ENCODE results near the gene NRBP1.

NRBP1 gene

DNA sequence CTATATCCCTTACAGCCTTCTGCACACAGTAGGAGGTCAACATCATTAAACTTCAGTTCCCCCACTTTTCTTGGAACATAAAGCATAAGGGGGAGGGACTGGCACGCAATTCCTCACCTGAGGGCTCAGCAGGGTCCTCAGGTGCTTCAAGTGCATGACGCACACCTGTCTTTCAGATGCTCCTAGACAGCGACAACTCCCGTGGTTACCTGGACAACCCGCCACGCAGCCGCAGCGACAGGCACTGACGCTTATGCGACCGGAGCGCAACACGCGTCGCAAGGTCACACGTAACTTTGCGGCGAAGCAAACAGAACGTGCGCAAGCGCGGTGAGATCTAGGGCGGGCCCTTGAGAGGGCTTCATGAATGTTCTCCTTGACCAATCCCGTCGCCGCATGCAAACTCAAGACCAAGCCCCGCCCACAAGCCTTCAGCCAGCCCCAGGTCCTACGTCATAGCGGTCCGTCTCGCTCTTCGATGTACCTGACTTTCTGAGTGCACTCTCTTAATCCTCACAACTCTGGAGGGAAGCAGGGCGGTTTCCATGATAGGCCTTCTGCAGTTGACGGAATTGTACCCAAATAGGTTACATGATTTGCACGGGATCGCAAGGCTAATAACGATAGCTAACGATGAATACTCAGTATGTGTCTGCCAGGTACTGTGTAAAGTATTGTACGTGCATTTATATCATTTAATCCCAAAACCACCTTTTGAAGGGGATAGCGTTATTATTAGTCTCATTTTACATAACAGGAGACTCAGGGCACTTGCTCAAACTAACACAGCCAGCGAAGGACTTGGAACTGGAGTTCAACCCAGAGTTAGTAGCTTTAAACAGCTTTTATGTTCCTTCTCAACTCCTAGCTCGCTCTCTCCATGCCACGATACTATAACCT lies 61.3 kb downstream of the NRBP1 start, which contains the start of gene IFT172:
IFT172 (minus strand) TSS at position 246 of the 900 bp plus-strand sequence; CDS start at position 156, 90 bp downstream.
- no peaks in the 10 kb centered on the region for H4K20me1 ChIP-seq (ENCODE audit: low read depth, low read length)
- peak within 1 kb of the TSS; percentile 87 for H3K4me2 ChIP-seq (ENCODE audit: low read depth, low read length, poor library complexity, severe bottlenecking)
- H3K27me3 ChIP-seq (ENCODE audit: low read length): no peaks in the 10 kb centered on the region
- H3F3A ChIP-seq (ENCODE audit: insufficient read depth): peaks cover 4% of the 10 kb centered on the region; the same call in 1 of the 2 replicates
- H3K9ac ChIP-seq (ENCODE audit: low read length): peak within 1 kb of the TSS; percentile 47
- H3K9me3 ChIP-seq (ENCODE audit: insufficient read depth, low read length): no peaks in the 10 kb centered on the region
- TF ChIP-seq, protein P1, sequence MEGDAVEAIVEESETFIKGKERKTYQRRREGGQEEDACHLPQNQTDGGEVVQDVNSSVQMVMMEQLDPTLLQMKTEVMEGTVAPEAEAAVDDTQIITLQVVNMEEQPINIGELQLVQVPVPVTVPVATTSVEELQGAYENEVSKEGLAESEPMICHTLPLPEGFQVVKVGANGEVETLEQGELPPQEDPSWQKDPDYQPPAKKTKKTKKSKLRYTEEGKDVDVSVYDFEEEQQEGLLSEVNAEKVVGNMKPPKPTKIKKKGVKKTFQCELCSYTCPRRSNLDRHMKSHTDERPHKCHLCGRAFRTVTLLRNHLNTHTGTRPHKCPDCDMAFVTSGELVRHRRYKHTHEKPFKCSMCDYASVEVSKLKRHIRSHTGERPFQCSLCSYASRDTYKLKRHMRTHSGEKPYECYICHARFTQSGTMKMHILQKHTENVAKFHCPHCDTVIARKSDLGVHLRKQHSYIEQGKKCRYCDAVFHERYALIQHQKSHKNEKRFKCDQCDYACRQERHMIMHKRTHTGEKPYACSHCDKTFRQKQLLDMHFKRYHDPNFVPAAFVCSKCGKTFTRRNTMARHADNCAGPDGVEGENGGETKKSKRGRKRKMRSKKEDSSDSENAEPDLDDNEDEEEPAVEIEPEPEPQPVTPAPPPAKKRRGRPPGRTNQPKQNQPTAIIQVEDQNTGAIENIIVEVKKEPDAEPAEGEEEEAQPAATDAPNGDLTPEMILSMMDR (IDR thresholded peaks at IDR 0.05; ENCODE audit: insufficient read depth, low read length, poor library complexity, severe bottlenecking): no peak
- no peak for TF ChIP-seq EZH2phosphoT487 (conservative IDR thresholded peaks at IDR 0.05; ENCODE audit: low read length)
- no peak within 1 kb of the TSS for H3K27ac ChIP-seq (ENCODE audit: low read depth, low read length)
- H3K4me3 ChIP-seq (ENCODE audit: insufficient read depth, low read length, poor library complexity, severe bottlenecking): peak within 1 kb of the TSS; percentile 67
- peak within 1 kb of the TSS; percentile 78 for H2AFZ ChIP-seq (ENCODE audit: low read depth, low read length, severe bottlenecking)
- H3K79me2 ChIP-seq (ENCODE audit: insufficient read depth, low read length): no peaks in the 10 kb centered on the region
- no peaks in the 10 kb centered on the region for H3K36me3 ChIP-seq (ENCODE audit: low read length)
- no peaks in the 10 kb centered on the region for H3K9me2 ChIP-seq (replicated peaks; ENCODE audit: insufficient read depth, low read length)

Measured in SU-DHL-6 (cell line).